Measurements from ENCODE around the gene RASSF8. TPM values are rescaled to one million over a fixed set of nuclear protein-coding genes. Genes with fewer than 3 reads are reported as not detected.

RASSF8 gene
- total RNA-seq, 1 donor from 2014 or later: 39.5 TPM

DNA sequence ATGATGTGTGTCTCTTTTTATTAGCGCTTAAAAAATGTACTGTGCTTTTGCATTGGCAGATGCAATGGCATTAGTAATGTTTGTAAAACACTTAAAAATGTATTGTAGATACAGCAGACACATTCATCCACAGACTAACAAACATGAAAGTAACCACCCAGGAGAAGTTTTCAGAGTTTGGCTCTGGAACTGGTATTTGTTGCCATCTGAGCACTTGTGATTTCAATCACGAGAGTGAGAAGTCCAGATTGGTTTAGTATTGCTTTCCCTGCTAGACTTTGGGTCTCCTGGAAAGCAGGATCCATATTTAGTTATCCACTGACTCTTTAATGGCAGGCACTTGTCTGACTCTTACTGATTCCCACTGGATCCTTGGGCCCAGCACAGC lies 13.2 kb downstream of the RASSF8 start:
- peaks cover 58% of the 10 kb centered on the region for H4K20me1 ChIP-seq (ENCODE audit: insufficient read depth, low read length)
- H3K4me1 ChIP-seq (ENCODE audit: insufficient read depth, low read length): peaks cover 32% of the 10 kb centered on the region
- FAIRE-seq (no peak), DNase-seq (ENCODE audit: low read depth) (no peak)
- no peak overlapping the region for H3K4me2 ChIP-seq (ENCODE audit: low read length)
- H3K79me2 ChIP-seq (ENCODE audit: insufficient read depth, low read length): peaks cover 98% of the 10 kb centered on the region
- H3K27ac ChIP-seq (ENCODE audit: low read depth, low read length): no peak overlapping the region
- Mint-ChIP-seq H3K4me3 (ENCODE audit: unreplicated experiment) (no peak overlapping the region), H3K9me3 (ENCODE audit: unreplicated experiment) (no peaks in the 10 kb centered on the region), H3K27ac (ENCODE audit: unreplicated experiment) (no peak overlapping the region), H3K4me1 (ENCODE audit: low read depth, unreplicated experiment) (peaks cover 6% of the 10 kb centered on the region), H3K36me3 (ENCODE audit: low read depth, unreplicated experiment) (no peaks in the 10 kb centered on the region), H3K27me3 (ENCODE audit: low read depth, unreplicated experiment) (no peaks in the 10 kb centered on the region)
- no peak for TF ChIP-seq EZH2 (IDR thresholded peaks at IDR 0.05; ENCODE audit: insufficient read depth, low read length)
- TF ChIP-seq, protein P1, sequence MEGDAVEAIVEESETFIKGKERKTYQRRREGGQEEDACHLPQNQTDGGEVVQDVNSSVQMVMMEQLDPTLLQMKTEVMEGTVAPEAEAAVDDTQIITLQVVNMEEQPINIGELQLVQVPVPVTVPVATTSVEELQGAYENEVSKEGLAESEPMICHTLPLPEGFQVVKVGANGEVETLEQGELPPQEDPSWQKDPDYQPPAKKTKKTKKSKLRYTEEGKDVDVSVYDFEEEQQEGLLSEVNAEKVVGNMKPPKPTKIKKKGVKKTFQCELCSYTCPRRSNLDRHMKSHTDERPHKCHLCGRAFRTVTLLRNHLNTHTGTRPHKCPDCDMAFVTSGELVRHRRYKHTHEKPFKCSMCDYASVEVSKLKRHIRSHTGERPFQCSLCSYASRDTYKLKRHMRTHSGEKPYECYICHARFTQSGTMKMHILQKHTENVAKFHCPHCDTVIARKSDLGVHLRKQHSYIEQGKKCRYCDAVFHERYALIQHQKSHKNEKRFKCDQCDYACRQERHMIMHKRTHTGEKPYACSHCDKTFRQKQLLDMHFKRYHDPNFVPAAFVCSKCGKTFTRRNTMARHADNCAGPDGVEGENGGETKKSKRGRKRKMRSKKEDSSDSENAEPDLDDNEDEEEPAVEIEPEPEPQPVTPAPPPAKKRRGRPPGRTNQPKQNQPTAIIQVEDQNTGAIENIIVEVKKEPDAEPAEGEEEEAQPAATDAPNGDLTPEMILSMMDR (IDR thresholded peaks at IDR 0.05; ENCODE audit: insufficient read depth, low read depth, low read length): no peak
- no peaks in the 10 kb centered on the region for H3K27me3 ChIP-seq (ENCODE audit: insufficient read depth, low read length)
- no peak overlapping the region for H3K9ac ChIP-seq (ENCODE audit: low read length)
- H3K36me3 ChIP-seq (ENCODE audit: insufficient read depth, low read length): no peaks in the 10 kb centered on the region
- H3K4me3 ChIP-seq (ENCODE audit: insufficient read depth, low read depth, low read length): no peak overlapping the region
- no peak overlapping the region for H2AFZ ChIP-seq (ENCODE audit: low read depth, low read length)
- no peaks in the 10 kb centered on the region for H3K9me3 ChIP-seq (ENCODE audit: insufficient read depth, low read depth, low read length)

DNA sequence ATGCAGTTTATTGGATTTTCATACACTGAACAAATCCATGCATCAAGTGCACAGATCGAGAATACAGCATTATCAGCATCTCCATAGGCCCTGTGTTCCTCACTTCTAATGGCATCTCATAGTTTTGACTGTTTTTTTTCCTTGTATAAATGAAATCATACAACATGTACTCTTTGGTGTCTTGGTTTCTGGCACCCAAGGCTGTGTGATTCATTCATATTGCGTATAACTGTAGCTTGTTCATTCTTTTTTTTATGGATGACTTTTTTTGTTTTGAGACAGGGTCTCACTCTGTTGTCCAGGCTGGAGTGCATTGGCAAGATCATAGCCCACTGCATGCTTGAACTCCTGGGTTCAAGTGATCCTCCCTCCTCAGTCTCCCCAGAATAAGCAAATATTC lies 14.3 kb downstream of the RASSF8 start:
- no peak overlapping the region for H3K4me3 Mint-ChIP-seq (ENCODE audit: unreplicated experiment)
- H3K4me3 ChIP-seq (ENCODE audit: insufficient read depth, low read depth, low read length): no peak overlapping the region
- TF ChIP-seq EZH2 (IDR thresholded peaks at IDR 0.05; ENCODE audit: insufficient read depth, low read length): no peak
- TF ChIP-seq, protein P1 (IDR thresholded peaks at IDR 0.05; ENCODE audit: insufficient read depth, low read depth, low read length): no peak
- H3K9me3 Mint-ChIP-seq (ENCODE audit: unreplicated experiment): no peaks in the 10 kb centered on the region
- no peaks in the 10 kb centered on the region for H3K36me3 Mint-ChIP-seq (ENCODE audit: low read depth, unreplicated experiment)
- no peaks in the 10 kb centered on the region for H3K27me3 ChIP-seq (ENCODE audit: insufficient read depth, low read length)
- H3K36me3 ChIP-seq (ENCODE audit: insufficient read depth, low read length): no peaks in the 10 kb centered on the region
- no peak overlapping the region for H3K4me2 ChIP-seq (ENCODE audit: low read length)
- H3K27ac Mint-ChIP-seq (ENCODE audit: unreplicated experiment): no peak overlapping the region
- FAIRE-seq (no peak), DNase-seq (ENCODE audit: low read depth) (peak; percentile 79)
- peaks cover 6% of the 10 kb centered on the region for H3K4me1 Mint-ChIP-seq (ENCODE audit: low read depth, unreplicated experiment)
- no peak overlapping the region for H3K27ac ChIP-seq (ENCODE audit: low read depth, low read length)
- H3K4me1 ChIP-seq (ENCODE audit: insufficient read depth, low read length): peaks cover 35% of the 10 kb centered on the region
- H4K20me1 ChIP-seq (ENCODE audit: insufficient read depth, low read length): peaks cover 58% of the 10 kb centered on the region
- H3K9ac ChIP-seq (ENCODE audit: low read length): no peak overlapping the region
- no peaks in the 10 kb centered on the region for H3K9me3 ChIP-seq (ENCODE audit: insufficient read depth, low read depth, low read length)
- peaks cover 98% of the 10 kb centered on the region for H3K79me2 ChIP-seq (ENCODE audit: insufficient read depth, low read length)
- no peak overlapping the region for H2AFZ ChIP-seq (ENCODE audit: low read depth, low read length)
- H3K27me3 Mint-ChIP-seq (ENCODE audit: low read depth, unreplicated experiment): no peaks in the 10 kb centered on the region

DNA sequence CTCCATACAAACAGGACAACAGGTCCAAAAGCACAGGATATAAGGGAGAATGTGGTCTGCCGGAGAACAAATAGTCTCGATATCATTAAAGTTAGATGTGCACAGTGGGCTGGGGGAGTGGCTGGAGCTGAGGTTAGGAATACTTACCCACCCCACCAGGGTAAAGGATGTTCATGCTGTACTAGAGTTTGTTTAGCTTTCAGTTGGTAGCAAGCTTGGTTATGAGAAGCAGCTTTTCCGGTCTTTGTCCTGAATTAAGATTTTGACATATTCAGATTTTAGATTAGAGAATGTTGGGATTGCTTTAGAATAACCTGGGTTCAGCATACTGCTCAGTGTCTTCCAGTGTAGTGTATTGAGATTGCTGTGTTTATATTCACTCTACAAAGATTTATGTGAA lies 16.7 kb downstream of the RASSF8 start:
- Histone ChIP-seq H3K9me3 (ENCODE audit: insufficient read depth, low read depth, low read length) (no peaks in the 10 kb centered on the region), H3K9ac (ENCODE audit: low read length) (no peak overlapping the region), H3K36me3 (ENCODE audit: insufficient read depth, low read length) (no peaks in the 10 kb centered on the region), H3K79me2 (ENCODE audit: insufficient read depth, low read length) (peaks cover 100% of the 10 kb centered on the region), H3K27ac (ENCODE audit: low read depth, low read length) (no peak overlapping the region), H3K27me3 (ENCODE audit: insufficient read depth, low read length) (no peaks in the 10 kb centered on the region), H3K4me3 (ENCODE audit: insufficient read depth, low read depth, low read length) (no peak overlapping the region), H3K4me2 (ENCODE audit: low read length) (no peak overlapping the region), H4K20me1 (ENCODE audit: insufficient read depth, low read length) (peaks cover 52% of the 10 kb centered on the region), H2AFZ (ENCODE audit: low read depth, low read length) (no peak overlapping the region), H3K4me1 (ENCODE audit: insufficient read depth, low read length) (peaks cover 31% of the 10 kb centered on the region)
- FAIRE-seq (no peak), DNase-seq (ENCODE audit: low read depth) (no peak)
- TF ChIP-seq EZH2 (IDR thresholded peaks at IDR 0.05; ENCODE audit: insufficient read depth, low read length): no peak
- TF ChIP-seq, protein P1 (IDR thresholded peaks at IDR 0.05; ENCODE audit: insufficient read depth, low read depth, low read length): no peak
- no peaks in the 10 kb centered on the region for H3K36me3 Mint-ChIP-seq (ENCODE audit: low read depth, unreplicated experiment)
- H3K4me1 Mint-ChIP-seq (ENCODE audit: low read depth, unreplicated experiment): peaks cover 6% of the 10 kb centered on the region
- no peak overlapping the region for H3K27ac Mint-ChIP-seq (ENCODE audit: unreplicated experiment)
- no peaks in the 10 kb centered on the region for H3K27me3 Mint-ChIP-seq (ENCODE audit: low read depth, unreplicated experiment)
- H3K4me3 Mint-ChIP-seq (ENCODE audit: unreplicated experiment): no peak overlapping the region
- H3K9me3 Mint-ChIP-seq (ENCODE audit: unreplicated experiment): no peaks in the 10 kb centered on the region
